GM12873 (cell line): ENCODE measurements around the gene PCED1B.

Experiments used
- TF ChIP-seq, protein P1 (sequence below): IDR thresholded peaks from 2 replicates; pipeline ENCODE4 v1.5.1; 2012; ENCODE audit warnings: low read depth, mild to moderate bottlenecking, moderate library complexity, low read length, control low read depth; ENCODE audit not compliant: insufficient read depth; ENCODE audit errors: missing control alignments

Gene PCED1B

GRCh38 chr12:47054659-47055058 lies 24.8 kb upstream of the PCED1B start:
- TF ChIP-seq, protein P1, sequence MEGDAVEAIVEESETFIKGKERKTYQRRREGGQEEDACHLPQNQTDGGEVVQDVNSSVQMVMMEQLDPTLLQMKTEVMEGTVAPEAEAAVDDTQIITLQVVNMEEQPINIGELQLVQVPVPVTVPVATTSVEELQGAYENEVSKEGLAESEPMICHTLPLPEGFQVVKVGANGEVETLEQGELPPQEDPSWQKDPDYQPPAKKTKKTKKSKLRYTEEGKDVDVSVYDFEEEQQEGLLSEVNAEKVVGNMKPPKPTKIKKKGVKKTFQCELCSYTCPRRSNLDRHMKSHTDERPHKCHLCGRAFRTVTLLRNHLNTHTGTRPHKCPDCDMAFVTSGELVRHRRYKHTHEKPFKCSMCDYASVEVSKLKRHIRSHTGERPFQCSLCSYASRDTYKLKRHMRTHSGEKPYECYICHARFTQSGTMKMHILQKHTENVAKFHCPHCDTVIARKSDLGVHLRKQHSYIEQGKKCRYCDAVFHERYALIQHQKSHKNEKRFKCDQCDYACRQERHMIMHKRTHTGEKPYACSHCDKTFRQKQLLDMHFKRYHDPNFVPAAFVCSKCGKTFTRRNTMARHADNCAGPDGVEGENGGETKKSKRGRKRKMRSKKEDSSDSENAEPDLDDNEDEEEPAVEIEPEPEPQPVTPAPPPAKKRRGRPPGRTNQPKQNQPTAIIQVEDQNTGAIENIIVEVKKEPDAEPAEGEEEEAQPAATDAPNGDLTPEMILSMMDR = no peak

- TF ChIP-seq, protein P1 = no peak
Measured at GRCh38 chr12:47065546-47065945, 13.9 kb upstream of the PCED1B start.

DNA sequence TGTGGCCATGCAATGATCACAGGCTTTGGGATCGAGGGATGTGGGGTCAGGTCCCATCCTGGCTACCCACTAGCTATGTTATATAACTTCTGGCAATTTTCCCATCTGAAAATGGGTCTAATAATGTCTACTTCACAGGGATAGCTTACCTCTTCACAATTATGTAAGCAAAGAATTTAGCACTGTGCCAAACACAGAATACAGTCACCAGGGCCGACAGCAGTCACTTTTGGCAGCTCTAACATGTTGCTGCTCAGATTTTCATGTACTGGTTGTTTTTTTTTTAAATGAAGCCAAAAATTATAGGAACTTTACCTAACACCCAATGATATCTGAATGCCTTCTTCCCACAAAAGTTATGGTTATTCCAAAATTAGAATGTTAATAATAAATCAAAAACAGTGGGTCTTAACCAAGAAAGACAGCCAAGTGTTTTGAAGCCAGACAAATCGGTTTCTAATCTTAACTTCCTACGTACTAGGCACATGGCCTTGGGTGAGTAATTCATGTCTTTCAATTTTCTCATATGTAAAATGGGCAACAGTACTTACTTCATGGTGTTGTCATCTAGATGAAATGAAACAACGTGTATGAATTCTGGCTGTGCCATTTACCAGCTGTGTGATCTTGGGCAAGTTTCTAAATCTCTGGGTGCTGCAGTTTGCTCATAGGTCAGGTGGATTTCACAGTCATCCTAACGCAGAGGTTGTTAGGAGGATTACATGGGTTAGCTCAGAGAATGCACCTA lies 13.0 kb upstream of the PCED1B start:
- TF ChIP-seq, protein P1 = no peak

GRCh38 chr12:47067176-47067575 lies 12.2 kb upstream of the PCED1B start:
- TF ChIP-seq, protein P1 = no peak

DNA sequence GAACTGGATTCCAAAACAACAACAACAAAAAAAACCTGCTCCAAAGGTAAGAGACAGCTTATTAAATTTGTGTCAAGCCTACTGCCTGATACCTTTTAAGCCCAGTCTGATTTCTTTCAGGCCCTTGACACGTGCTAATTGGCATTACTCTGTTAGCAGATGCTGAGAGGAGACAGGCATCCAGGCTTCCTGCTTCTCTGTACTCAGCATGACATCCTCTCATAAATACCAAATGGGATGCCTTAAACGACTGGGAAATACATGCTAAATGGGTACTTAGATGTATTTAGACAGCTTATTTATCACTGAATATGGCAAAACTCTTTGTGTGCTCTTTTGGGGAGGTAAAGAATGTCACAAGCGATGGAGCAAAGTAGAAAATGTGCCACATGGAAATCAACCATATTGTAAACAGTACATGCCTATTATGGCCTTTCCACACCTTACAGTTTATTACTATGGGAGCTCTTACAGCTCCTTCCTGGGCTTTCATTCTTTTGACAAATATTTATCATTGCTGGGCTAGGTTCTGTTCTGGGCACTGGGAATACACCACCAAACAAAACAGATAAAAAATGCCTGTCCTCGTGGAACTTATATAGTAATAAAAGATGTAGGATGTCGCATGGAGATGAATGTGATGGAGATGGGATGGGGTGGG lies 11.5 kb upstream of the PCED1B start:
- TF ChIP-seq, protein P1 = no peak

GRCh38 chr12:47068539-47068938 lies 10.9 kb upstream of the PCED1B start:
- TF ChIP-seq, protein P1 = no peak

DNA sequence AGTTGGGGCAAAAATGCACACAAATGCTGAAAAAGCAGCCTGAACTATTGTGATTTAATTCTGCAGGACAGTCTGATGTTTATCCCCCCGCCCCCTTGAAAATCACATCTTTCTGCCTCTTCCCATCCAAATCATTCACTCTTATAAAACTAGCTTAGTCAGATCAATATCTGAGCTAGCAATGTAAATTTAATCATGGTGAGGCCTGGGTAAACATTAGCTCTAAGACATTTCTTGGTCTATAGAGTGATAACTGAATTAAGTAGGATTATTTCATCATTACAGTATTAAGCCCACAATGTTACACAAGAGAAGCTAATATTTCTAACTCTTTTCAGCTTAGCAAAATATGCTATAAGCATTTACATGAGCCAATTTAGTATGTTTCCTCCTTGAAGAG lies 9.1 kb upstream of the PCED1B start:
- TF ChIP-seq, protein P1 = no peak
